Suprapubic skin (tissue), 4 donors: Measurements from ENCODE around the gene ELMO3. TPM values are rescaled to one million over a fixed set of nuclear protein-coding genes. Genes with fewer than 3 reads are reported as not detected.

Source experiments
- DNase-seq, 2 donors: peaks; one replicate each; pipeline ENCODE4 v3.0.0-alpha.2; 2019; ENCODE audit warnings: low spot score in 2 of 2
- H3K27ac ChIP-seq: fragments of 200-600 bp; sonication (generic); one replicate; pipeline ENCODE4 v1.5.1; 2019
- H3K27me3 ChIP-seq: fragments of 200-600 bp; sonication (generic); one replicate; pipeline ENCODE4 v1.5.1; 2019
- H3K36me3 ChIP-seq: fragments of 200-600 bp; sonication (generic); one replicate; pipeline ENCODE4 v1.5.1; 2019
- H3K4me1 ChIP-seq: fragments of 200-600 bp; sonication (generic); one replicate; pipeline ENCODE4 v1.5.1; 2019
- H3K4me3 ChIP-seq: fragments of 200-600 bp; sonication (generic); one replicate; pipeline ENCODE4 v1.5.1; 2019; ENCODE audit warnings: mild to moderate bottlenecking
- H3K9me3 ChIP-seq: fragments of 200-600 bp; sonication (generic); one replicate; pipeline ENCODE4 v1.5.1; 2019
- EP300 ChIP-seq: sonication (generic); formaldehyde crosslinking; IDR thresholded peaks from one replicate; pipeline ENCODE4 v1.6.1; 2017; ENCODE audit warnings: antibody characterized with exemption
- POLR2A ChIP-seq, 2 donors: fragments of 450-650 bp; IDR thresholded peaks; one replicate each; pipeline ENCODE4 v1.6.1; 2017; ENCODE audit warnings: antibody characterized with exemption in 2 of 2, mild to moderate bottlenecking in 2 of 2, moderate library complexity in 2 of 2
- POLR2AphosphoS5 ChIP-seq, 3 donors: sonication (generic); formaldehyde crosslinking; IDR thresholded peaks; one replicate each; pipeline ENCODE4 v1.6.1; 2017; ENCODE audit warnings: antibody characterized with exemption in 3 of 3
- WGBS: methylation state at CpG from one replicate; pipeline ENCODE4 v1.1.5; 2018; 5-methylcytosine and 5-hydroxymethylcytosine counted together
- total RNA-seq, 4 donors: library from RNA; depleted of rRNA; stranded (reverse); fragments of >200 nt; gene quantifications; one replicate each; pipeline ENCODE4 v1.1.0, GENCODE V29; 2016
- TF ChIP-seq, protein P1 (sequence below), 2 donors: fragments of 200-600 bp in 1 of 2; fragments of 450-650 bp in 1 of 2; sonication (generic) in 1 of 2; IDR thresholded peaks; one replicate each; pipeline ENCODE4 v1.5.1; 2016 to 2019; ENCODE audit warnings: antibody characterized with exemption in 2 of 2, mild to moderate bottlenecking in 1 of 2, moderate library complexity in 1 of 2

The ELMO3 gene
- total RNA-seq, 4 donors from 2014 or later: 48.0 to 77.6 (median 56.7) TPM

DNA sequence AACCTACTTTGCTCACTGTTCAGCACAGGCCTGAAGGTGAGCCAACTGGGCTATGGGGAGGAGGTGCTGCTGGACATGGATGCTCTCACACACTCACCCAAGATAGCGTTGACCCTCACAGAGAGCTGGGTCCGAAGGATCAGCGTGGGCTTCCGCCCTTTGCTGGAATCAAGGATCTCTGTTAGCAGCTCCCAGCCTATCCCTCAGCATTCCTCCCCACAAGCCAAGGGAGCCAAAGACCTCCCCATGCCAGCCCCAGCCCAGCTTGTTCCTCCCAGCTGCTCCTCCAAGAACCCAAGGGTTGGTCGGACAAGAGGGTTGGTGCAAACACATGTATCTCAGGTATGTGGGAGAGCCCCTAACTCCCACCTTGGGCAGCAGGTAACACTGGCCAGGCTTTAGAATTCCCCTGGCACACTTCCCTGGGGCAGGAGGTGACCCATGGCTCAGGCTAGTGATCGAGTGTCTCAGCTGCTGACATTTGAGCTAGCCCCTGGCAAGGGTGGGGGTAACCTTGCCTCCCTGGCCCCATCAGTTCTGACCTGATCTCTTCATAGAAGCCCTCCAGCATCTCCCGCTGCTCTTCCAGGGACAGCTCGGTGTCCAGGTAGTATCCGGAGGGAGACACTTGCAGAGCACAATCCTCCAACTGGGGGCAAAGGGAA is 40.0 kb downstream of the ELMO3 start:
- 93% methylated on average over 6 of the region's 9 CpGs for WGBS
- peaks cover 38% of the 10 kb centered on the region for H3K4me1 ChIP-seq
- TF ChIP-seq POLR2A (IDR thresholded peaks at IDR 0.05): no peak
- TF ChIP-seq POLR2AphosphoS5 (IDR thresholded peaks at IDR 0.05): no peak
- TF ChIP-seq EP300: no peak
- TF ChIP-seq, protein P1, sequence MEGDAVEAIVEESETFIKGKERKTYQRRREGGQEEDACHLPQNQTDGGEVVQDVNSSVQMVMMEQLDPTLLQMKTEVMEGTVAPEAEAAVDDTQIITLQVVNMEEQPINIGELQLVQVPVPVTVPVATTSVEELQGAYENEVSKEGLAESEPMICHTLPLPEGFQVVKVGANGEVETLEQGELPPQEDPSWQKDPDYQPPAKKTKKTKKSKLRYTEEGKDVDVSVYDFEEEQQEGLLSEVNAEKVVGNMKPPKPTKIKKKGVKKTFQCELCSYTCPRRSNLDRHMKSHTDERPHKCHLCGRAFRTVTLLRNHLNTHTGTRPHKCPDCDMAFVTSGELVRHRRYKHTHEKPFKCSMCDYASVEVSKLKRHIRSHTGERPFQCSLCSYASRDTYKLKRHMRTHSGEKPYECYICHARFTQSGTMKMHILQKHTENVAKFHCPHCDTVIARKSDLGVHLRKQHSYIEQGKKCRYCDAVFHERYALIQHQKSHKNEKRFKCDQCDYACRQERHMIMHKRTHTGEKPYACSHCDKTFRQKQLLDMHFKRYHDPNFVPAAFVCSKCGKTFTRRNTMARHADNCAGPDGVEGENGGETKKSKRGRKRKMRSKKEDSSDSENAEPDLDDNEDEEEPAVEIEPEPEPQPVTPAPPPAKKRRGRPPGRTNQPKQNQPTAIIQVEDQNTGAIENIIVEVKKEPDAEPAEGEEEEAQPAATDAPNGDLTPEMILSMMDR (IDR thresholded peaks at IDR 0.05): no peak
- H3K4me3 ChIP-seq: no peak overlapping the region
- H3K36me3 ChIP-seq: peaks cover 56% of the 10 kb centered on the region
- no peaks in the 10 kb centered on the region for H3K27me3 ChIP-seq
- no peaks in the 10 kb centered on the region for H3K9me3 ChIP-seq
- H3K27ac ChIP-seq: no peak overlapping the region
- no peak for DNase-seq

DNA sequence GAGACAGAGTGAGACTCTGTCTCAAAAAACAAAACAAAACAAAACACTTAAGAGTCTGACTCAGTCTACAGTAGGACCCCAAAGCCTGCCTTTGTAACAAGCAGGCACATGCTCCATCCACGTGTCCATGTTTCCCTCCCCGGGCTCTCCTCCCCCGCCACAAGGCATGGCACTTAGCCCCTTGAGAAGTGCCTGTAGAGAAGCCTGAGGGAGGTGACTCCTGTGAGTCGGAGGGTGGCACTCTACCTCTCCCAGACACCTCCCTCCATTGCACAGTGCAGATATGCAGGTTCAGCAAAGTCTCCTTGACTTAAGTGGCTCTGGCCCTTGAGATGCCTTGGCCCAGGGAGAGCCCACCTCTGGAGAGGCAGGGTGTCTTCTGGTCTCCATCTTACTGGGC is 41.6 kb downstream of the ELMO3 start:
- H3K9me3 ChIP-seq: no peaks in the 10 kb centered on the region
- peaks cover 41% of the 10 kb centered on the region for H3K36me3 ChIP-seq
- H3K27me3 ChIP-seq: no peaks in the 10 kb centered on the region
- peak overlapping the region; percentile 76 for H3K27ac ChIP-seq
- TF ChIP-seq EP300: no peak
- TF ChIP-seq POLR2AphosphoS5 (IDR thresholded peaks at IDR 0.05): no peak
- TF ChIP-seq, protein P1 (IDR thresholded peaks at IDR 0.05): no peak
- TF ChIP-seq POLR2A (IDR thresholded peaks at IDR 0.05): no peak
- H3K4me1 ChIP-seq: peaks cover 53% of the 10 kb centered on the region
- no peak for DNase-seq
- H3K4me3 ChIP-seq: no peak overlapping the region
- WGBS: 74% methylated on average over 3 of the region's 4 CpGs

DNA sequence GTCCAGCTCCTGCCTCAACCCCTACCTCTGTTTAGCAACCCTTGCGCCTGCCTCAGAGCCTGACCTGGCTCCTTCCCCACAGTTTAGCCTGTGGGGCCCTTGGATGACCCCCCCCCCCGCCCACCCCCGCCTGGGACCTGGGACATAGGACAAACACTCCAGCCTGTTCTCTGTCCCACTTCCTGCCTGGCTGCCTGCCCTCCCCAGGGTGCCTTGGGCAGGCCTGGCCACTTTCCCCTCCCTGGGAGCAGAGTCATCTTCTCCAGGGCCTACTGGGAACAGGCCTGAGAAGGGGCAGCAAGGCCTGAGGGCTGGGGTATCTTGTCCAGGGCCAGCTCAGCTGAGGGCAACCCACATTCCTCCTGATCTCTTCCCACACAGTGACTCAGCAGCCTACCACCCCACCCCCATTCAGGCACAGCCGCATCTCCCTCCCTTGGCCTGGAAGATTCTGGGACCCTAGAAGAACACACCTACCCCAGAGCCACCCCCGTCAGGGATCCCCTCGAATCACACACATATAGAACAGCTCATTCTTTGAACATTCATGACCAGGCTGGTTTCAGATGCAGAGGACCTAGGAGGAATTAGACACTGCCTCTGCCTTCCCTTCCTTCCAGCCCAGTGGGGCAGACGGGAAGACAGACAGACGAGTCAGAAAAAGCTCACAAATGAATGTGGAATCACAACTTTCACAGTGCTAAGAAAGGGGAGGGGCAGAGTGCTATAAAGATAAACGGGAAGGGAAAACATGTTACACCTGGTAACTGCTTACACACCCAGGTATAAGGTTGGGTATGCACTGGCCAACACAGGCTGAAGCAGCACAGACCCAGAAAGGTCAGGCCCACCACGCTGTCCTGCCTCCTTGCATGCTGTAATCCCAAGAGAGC is 42.3 kb downstream of the ELMO3 start:
- Histone ChIP-seq H3K4me3 (no peak overlapping the region), H3K36me3 (peaks cover 34% of the 10 kb centered on the region), H3K4me1 (peaks cover 61% of the 10 kb centered on the region), H3K27me3 (no peaks in the 10 kb centered on the region), H3K27ac (peak overlapping the region; percentile 76), H3K9me3 (no peaks in the 10 kb centered on the region)
- DNase-seq: no peak
- 53% methylated on average over 7 of the region's 10 CpGs for WGBS
- no peak for TF ChIP-seq POLR2AphosphoS5 (IDR thresholded peaks at IDR 0.05)
- TF ChIP-seq, protein P1 (IDR thresholded peaks at IDR 0.05): no peak
- no peak for TF ChIP-seq EP300
- TF ChIP-seq POLR2A (IDR thresholded peaks at IDR 0.05): no peak

DNA sequence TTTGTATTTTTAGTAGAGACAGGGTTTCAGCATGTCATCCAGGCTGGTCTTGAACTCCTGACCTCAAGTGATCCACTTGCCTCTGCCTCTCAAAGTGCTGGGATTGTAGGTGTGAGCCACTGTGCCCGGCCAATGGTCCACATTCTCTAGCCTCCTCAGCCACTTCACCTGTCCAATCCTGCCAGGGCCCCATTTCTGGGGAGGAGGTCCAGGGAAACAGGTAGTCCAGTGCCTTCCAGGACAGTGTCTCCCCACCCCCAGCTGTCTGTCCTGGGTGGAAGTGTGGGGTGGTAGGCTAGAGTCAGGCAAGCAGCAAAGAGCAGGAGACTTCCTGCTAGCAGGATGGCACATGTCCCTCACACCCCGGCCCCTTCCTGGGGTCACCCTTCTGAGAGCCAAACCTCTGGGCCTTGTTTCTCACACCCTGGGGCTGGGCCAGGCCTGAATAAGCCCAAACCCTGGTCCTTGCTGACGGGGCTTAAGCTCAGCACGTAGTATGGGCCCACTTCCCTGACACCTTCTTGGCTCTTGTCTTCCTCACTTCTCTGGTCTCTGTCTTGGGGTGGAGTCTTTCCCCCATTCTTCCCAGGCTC is 43.3 kb downstream of the ELMO3 start:
- no peaks in the 10 kb centered on the region for H3K9me3 ChIP-seq
- no peak overlapping the region for H3K4me3 ChIP-seq
- no peaks in the 10 kb centered on the region for H3K27me3 ChIP-seq
- no peak for DNase-seq
- peaks cover 71% of the 10 kb centered on the region for H3K4me1 ChIP-seq
- TF ChIP-seq EP300 (no peak), POLR2AphosphoS5 (IDR thresholded peaks at IDR 0.05) (no peak), POLR2A (IDR thresholded peaks at IDR 0.05) (no peak)
- TF ChIP-seq, protein P1 (IDR thresholded peaks at IDR 0.05): no peak
- H3K27ac ChIP-seq: no peak overlapping the region
- 73% methylated on average over 4 of the region's 4 CpGs for WGBS
- H3K36me3 ChIP-seq: peaks cover 24% of the 10 kb centered on the region

DNA sequence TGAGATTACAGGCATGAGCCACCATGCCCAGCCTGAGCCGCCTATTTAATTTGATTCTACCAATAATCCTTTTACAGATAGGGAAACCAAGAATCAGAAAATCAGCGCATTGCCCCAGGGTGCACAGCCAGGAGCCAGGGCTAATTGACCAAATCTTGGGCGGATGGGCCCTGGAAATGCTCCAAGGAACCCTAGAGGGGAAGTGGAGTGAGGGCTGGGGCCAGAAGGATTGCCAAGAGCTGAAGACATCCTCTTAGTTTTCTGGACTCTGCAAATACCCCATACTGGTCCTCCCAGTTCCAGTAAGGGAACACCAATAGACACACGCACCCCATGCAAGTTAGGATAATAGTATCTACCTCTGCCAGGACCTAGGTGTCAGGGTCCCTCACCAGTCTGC is 44.5 kb downstream of the ELMO3 start:
- 67% methylated on average over 4 of the region's 4 CpGs for WGBS
- H3K4me3 ChIP-seq: no peak overlapping the region
- TF ChIP-seq, protein P1 (IDR thresholded peaks at IDR 0.05): no peak
- TF ChIP-seq POLR2AphosphoS5 (IDR thresholded peaks at IDR 0.05): no peak
- TF ChIP-seq EP300: no peak
- TF ChIP-seq POLR2A (IDR thresholded peaks at IDR 0.05): no peak
- H3K27me3 ChIP-seq: peaks cover 4% of the 10 kb centered on the region
- H3K36me3 ChIP-seq: peaks cover 12% of the 10 kb centered on the region
- H3K4me1 ChIP-seq: peaks cover 83% of the 10 kb centered on the region
- no peak for DNase-seq
- H3K27ac ChIP-seq: peak overlapping the region; percentile 85
- H3K9me3 ChIP-seq: no peaks in the 10 kb centered on the region
